GM23248 (cell line): ENCODE data around the gene UBAP1. TPM values are rescaled to one million over a fixed set of nuclear protein-coding genes. Genes with fewer than 3 reads are reported as not detected.

Source experiments
- DNase-seq: peaks from one replicate; pipeline ENCODE4 v3.0.0-alpha.2; 2015
- H2AFZ ChIP-seq: fragments of 200-600 bp; sonication (generic); 2 replicates; pipeline ENCODE4 v1.6.1; 2016; ENCODE audit warnings: antibody characterized with exemption
- H3F3A ChIP-seq: fragments of 200-600 bp; sonication (generic); 2 replicates; pipeline ENCODE4 v1.6.1; 2016; ENCODE audit warnings: mild to moderate bottlenecking, antibody characterized with exemption, mixed run types; ENCODE audit not compliant: insufficient read depth
- H3K27ac ChIP-seq: fragments of 200-600 bp; sonication (generic); 2 replicates; pipeline ENCODE4 v1.5.1; 2016; ENCODE audit warnings: mild to moderate bottlenecking
- H3K27me3 ChIP-seq: fragments of 200-600 bp; sonication (generic); replicated peaks from 2 replicates; pipeline ENCODE4 v1.6.1; 2016; ENCODE audit warnings: mild to moderate bottlenecking; ENCODE audit not compliant: insufficient read depth
- H3K36me3 ChIP-seq: fragments of 200-600 bp; sonication (generic); 2 replicates; pipeline ENCODE4 v1.6.1; 2016; ENCODE audit warnings: low read depth, mild to moderate bottlenecking
- H3K4me1 ChIP-seq: fragments of 200-600 bp; sonication (generic); 2 replicates; pipeline ENCODE4 v1.6.1; 2016; ENCODE audit warnings: mild to moderate bottlenecking; ENCODE audit not compliant: insufficient read depth
- H3K4me2 ChIP-seq: fragments of 200-600 bp; sonication (generic); one replicate; pipeline ENCODE4 v1.6.1; 2016; ENCODE audit warnings: mild to moderate bottlenecking; ENCODE audit not compliant: unreplicated experiment
- H3K4me3 ChIP-seq: fragments of 200-600 bp; sonication (generic); 2 replicates; pipeline ENCODE4 v1.5.1; 2016; ENCODE audit warnings: mild to moderate bottlenecking
- H3K79me2 ChIP-seq: fragments of 200-600 bp; sonication (generic); 2 replicates; pipeline ENCODE4 v1.6.1; 2016; ENCODE audit warnings: mild to moderate bottlenecking; ENCODE audit not compliant: insufficient read depth
- H3K9ac ChIP-seq: fragments of 200-600 bp; sonication (generic); 2 replicates; pipeline ENCODE4 v1.6.1; 2016; ENCODE audit warnings: mild to moderate bottlenecking
- H3K9me2 ChIP-seq: fragments of 200-600 bp; sonication (generic); 2 replicates; pipeline ENCODE4 v1.6.1; 2016; ENCODE audit warnings: mixed run types, mild to moderate bottlenecking, moderate library complexity; ENCODE audit not compliant: insufficient read depth
- H3K9me3 ChIP-seq: fragments of 200-600 bp; sonication (generic); one replicate; pipeline ENCODE4 v1.6.1; 2017; ENCODE audit warnings: low read depth
- H4K20me1 ChIP-seq: fragments of 200-600 bp; sonication (generic); 2 replicates; pipeline ENCODE4 v1.6.0; 2016; ENCODE audit not compliant: insufficient read depth
- EZH2 ChIP-seq: fragments of 200-600 bp; sonication (generic); IDR thresholded peaks from 2 replicates; pipeline ENCODE4 v1.6.1; 2018; ENCODE audit warnings: antibody characterized with exemption, mild to moderate bottlenecking; ENCODE audit not compliant: insufficient read depth, poor library complexity, severe bottlenecking
- EZH2phosphoT487 ChIP-seq: fragments of 200-600 bp; sonication (generic); IDR thresholded peaks from 2 replicates; pipeline ENCODE4 v1.6.1; 2018; ENCODE audit warnings: antibody characterized with exemption, moderate library complexity, mild to moderate bottlenecking, low read depth; ENCODE audit not compliant: insufficient read depth
- WGBS, 2 experiments: methylation state at CpG; one replicate each; pipeline ENCODE4 v1.1.6; 2015 to 2017; ENCODE audit warnings: low lambda C conversion rate in 2 of 2, low coverage in 1 of 2; ENCODE audit errors: missing lambda C conversion rate in 2 of 2; 5-methylcytosine and 5-hydroxymethylcytosine counted together
- in situ Hi-C: fragments of 300-500 bp; cut with MboI; formaldehyde crosslinking; loops from 2 replicates; pipeline ENCODE4 v1.15.0; 2020
- polyA plus RNA-seq: library from polyadenylated mRNA; unstranded; fragments of >200 nt; fragmentation: Nextera tagmentation; extraction: Ambion mirVana; gene quantifications from 2 replicates; pipeline ENCODE4 v1.2.1, GENCODE V29; 2016
- total RNA-seq: library from RNA; depleted of rRNA; stranded (reverse); fragments of >200 nt; shearing (Covaris generic); gene quantifications from 2 replicates; pipeline ENCODE4 v1.2.3, GENCODE V29; 2014

The UBAP1 gene
- total and polyA plus RNA-seq, 2 experiments from 2014 or later, result 26.8 to 50.1 TPM

DNA sequence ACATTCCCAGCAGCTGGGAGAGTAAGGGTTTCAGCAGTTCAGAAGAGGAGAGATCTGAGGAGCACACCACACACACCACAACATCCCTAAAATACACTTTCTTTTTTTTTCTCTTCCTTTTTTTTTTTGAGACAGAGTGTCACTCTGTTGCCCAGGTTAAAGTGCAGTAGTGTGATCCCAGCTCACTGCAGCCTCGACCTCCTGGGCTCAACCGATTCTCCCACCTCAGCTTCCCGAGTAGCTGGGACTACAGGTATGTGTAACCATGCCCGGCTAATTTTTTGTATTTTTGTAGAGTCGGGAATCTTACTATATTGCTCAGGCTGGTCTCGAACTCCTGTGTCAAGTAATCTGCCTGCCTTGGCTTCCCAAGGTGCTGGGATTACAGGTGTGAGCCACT is 9.7 kb upstream of the UBAP1 start:
- H4K20me1 ChIP-seq, result no peaks in the 10 kb centered on the region
- H3K4me2 ChIP-seq, result no peak overlapping the region
- in situ Hi-C loops, result no loop called here
- DNase-seq, result no peak
- H3K4me3 ChIP-seq, result no peak overlapping the region
- no peaks in the 10 kb centered on the region for H3K36me3 ChIP-seq
- H3K9me2 ChIP-seq, result no peaks in the 10 kb centered on the region
- 82 to 83% methylated on average over 6 of the region's 6 CpGs for WGBS, 2 experiments
- H3K9me3 ChIP-seq, result no peaks in the 10 kb centered on the region
- no peak overlapping the region for H2AFZ ChIP-seq
- no peaks in the 10 kb centered on the region for H3K4me1 ChIP-seq
- H3K79me2 ChIP-seq, result no peaks in the 10 kb centered on the region
- no peaks in the 10 kb centered on the region for H3F3A ChIP-seq
- TF ChIP-seq EZH2phosphoT487, result no peak
- no peak for TF ChIP-seq EZH2
- H3K27me3 ChIP-seq, result no peaks in the 10 kb centered on the region
- no peak overlapping the region for H3K27ac ChIP-seq
- no peak overlapping the region for H3K9ac ChIP-seq

- Histone ChIP-seq H2AFZ (no peak overlapping the region), H3K4me3 (no peak overlapping the region), H3K4me2 (no peak overlapping the region), H3K9ac (no peak overlapping the region), H3K4me1 (no peaks in the 10 kb centered on the region), H3K9me2 (no peaks in the 10 kb centered on the region), H3K27me3 (no peaks in the 10 kb centered on the region), H3K27ac (no peak overlapping the region), H3K79me2 (no peaks in the 10 kb centered on the region), H4K20me1 (no peaks in the 10 kb centered on the region), H3K36me3 (no peaks in the 10 kb centered on the region), H3K9me3 (no peaks in the 10 kb centered on the region), H3F3A (no peaks in the 10 kb centered on the region)
- WGBS, 2 experiments, result 22 to 44% methylated on average over 1 of the region's 1 CpG
- TF ChIP-seq EZH2phosphoT487 (no peak), EZH2 (no peak)
- in situ Hi-C loops, result no loop called here
- no peak for DNase-seq
These were observed 8.4 kb upstream of the UBAP1 start for GRCh38 chr9:34170237-34170991.

DNA sequence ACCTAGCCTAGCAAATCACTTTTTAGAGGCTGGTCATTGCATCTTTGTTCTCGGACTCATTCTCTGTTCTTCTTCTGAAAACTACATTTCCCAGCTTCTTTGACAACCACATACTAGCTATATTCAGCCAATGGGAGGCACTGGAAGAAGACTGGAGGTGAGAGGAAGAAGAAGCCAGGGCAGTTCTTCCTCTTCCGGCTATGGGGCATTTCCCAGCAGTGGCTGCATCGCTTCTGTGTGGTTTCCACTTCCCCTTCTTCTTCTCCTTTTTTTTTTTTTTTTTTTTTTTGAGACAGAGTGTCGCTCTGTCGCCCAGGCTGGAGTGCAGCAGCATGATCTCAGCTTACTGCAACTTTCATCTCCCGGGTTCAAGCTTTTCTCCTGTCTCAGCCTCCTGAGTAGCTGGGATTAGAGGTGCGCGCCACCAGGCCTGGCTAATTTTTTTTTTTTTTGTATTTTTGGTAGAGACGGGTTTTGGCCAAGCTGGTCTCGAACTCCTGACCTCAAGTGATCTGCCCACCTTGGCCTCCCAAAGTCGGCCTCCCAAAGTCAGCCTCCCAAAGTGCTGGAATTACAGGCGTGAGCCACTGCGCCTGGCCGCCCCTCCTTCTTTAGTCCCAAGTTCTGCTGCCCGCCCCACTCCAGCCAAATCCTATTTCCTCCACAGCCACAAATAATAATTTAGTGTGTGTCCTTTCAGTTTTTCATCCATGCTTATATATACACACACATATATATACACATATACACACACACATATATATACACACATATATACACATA is 6.9 kb upstream of the UBAP1 start:
- H3K79me2 ChIP-seq, result no peaks in the 10 kb centered on the region
- H3K9ac ChIP-seq, result no peak overlapping the region
- H4K20me1 ChIP-seq, result no peaks in the 10 kb centered on the region
- H3K4me3 ChIP-seq, result no peak overlapping the region
- H2AFZ ChIP-seq, result no peak overlapping the region
- H3K9me3 ChIP-seq, result no peaks in the 10 kb centered on the region
- no peaks in the 10 kb centered on the region for H3F3A ChIP-seq
- in situ Hi-C loops, result no loop called here
- no peak overlapping the region for H3K4me2 ChIP-seq
- H3K4me1 ChIP-seq, result no peaks in the 10 kb centered on the region
- no peak for TF ChIP-seq EZH2phosphoT487
- no peak for TF ChIP-seq EZH2
- WGBS, 2 experiments, result 89 to 90% methylated on average over 10 to 15 of the region's 15 CpGs
- H3K36me3 ChIP-seq, result no peaks in the 10 kb centered on the region
- H3K9me2 ChIP-seq, result no peaks in the 10 kb centered on the region
- DNase-seq, result no peak
- no peak overlapping the region for H3K27ac ChIP-seq
- no peaks in the 10 kb centered on the region for H3K27me3 ChIP-seq

DNA sequence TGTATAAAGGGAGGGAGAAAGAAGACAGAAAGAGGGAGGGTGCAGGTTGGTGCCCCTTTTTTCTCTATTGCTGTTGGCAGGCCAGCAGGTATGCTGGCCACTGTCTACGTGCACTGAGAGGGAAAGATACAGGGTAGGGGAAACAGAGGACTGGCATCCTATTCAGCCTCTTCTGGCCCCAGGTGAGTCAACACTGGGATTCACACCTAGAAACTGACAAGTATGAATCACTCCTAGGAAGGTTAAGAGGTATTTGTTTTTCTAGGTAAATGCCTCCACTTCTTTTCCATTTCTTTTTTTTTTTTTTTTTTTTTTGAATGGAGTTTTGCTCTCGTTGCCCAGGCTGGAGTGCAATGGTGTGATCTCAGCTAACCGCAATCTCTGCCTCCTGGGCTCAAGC is 2.8 kb upstream of the UBAP1 start:
- Histone ChIP-seq H3K27ac (no peak overlapping the region), H3K27me3 (no peaks in the 10 kb centered on the region), H3K9me2 (no peaks in the 10 kb centered on the region), H3K36me3 (no peaks in the 10 kb centered on the region), H3K4me2 (no peak overlapping the region), H3F3A (peaks cover 18% of the 10 kb centered on the region), H3K79me2 (peaks cover 28% of the 10 kb centered on the region), H3K4me1 (peaks cover 7% of the 10 kb centered on the region), H3K9me3 (no peaks in the 10 kb centered on the region), H4K20me1 (no peaks in the 10 kb centered on the region), H3K9ac (no peak overlapping the region), H3K4me3 (no peak overlapping the region), H2AFZ (no peak overlapping the region)
- DNase-seq, result no peak
- WGBS, 2 experiments, result 94 to 100% methylated on average over 3 of the region's 3 CpGs
- TF ChIP-seq EZH2phosphoT487, result no peak
- TF ChIP-seq EZH2, result no peak
- in situ Hi-C loops, result no loop called here
